Stimulated activated CD4-positive, alpha-beta T cell treated with anti-CD3 and anti-CD28 coated beads, Interleukin-15, amount 100 ng/mL, for 1 hour (primary cell): Measurements from ENCODE around the gene HOXC6.
A peak's percentile ranks its signal among the peaks of the same experiment; 100 is the strongest.

ENCODE experiments used
- DNase-seq, 2 donors: peaks; one replicate each; pipeline ENCODE4 v3.0.0-alpha.2; 2020; ENCODE audit warnings: low read depth in 1 of 2, low spot score in 1 of 2

The HOXC6 gene

GRCh38 chr12:54001283-54002187 lies 26.7 kb upstream of the HOXC6 start:
- DNase-seq = no peak

DNA sequence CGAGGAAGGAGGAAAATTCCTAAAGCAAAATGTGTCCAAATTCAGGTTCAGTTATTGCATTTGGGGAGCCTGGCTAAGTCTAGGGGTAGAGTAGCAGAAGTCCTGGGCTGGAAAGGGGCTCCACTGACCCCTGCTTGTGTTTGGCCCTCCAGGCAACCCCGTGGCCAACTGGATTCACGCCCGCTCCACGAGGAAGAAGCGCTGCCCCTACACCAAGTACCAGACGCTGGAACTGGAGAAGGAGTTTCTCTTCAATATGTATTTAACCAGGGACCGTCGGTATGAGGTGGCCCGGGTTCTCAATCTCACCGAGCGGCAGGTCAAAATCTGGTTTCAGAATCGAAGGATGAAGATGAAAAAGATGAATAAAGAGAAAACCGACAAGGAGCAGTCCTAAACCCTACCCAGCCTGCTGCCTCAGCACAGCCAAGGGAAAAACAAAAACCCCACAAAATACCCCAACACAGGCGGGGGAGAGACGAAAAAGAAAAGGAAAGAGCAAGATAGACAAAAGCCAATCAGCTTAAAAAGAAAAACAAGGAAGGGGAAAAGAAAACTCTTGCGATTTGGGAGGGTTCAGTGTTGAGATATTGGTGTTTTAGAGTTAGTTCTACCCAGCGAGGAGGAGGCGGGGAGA lies 25.8 kb upstream of the HOXC6 start:
- no peak for DNase-seq

DNA sequence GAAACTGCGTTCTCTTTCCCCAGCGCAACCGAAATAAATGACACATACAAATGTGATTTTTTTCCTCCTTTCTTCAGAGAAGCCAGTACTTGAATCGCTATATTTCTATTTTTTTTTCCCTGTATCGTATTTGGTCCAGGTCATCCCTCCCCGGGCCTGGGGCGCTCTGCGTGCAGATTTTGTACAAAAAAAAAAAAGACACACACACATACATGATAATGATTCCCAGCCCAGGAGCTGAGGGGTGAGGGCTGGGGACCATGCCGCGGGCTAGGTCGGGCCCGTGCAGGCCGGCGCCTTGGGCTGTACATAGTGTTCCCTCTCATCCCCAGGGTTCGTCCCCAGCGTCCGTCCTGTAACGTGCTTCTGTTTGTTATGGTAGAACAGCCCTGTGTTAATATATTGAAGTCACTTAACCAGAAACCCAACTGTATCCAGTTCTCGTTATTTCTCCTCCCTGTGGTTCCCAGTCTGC lies 25.3 kb upstream of the HOXC6 start:
- DNase-seq = no peak

DNA sequence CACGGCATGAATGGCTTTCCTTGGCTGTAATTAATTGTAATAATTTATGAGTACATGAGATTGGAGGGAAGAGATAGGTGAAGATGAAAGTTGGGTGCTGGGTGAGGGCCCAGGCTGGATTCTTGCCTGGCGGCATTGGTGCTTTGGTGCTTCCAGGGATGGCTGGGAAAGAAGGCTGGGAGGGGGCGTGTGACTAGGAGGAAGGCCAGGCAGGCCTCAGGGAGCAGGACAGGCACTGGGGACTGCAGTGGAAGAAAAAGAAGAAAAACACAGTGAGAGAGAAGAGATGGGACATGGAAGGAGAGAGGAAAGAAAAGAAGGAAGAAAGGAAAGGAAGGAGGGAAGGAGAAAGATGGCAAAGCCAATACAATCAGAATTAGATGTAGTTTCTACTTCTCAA lies 24.6 kb upstream of the HOXC6 start:
- no peak for DNase-seq

DNA sequence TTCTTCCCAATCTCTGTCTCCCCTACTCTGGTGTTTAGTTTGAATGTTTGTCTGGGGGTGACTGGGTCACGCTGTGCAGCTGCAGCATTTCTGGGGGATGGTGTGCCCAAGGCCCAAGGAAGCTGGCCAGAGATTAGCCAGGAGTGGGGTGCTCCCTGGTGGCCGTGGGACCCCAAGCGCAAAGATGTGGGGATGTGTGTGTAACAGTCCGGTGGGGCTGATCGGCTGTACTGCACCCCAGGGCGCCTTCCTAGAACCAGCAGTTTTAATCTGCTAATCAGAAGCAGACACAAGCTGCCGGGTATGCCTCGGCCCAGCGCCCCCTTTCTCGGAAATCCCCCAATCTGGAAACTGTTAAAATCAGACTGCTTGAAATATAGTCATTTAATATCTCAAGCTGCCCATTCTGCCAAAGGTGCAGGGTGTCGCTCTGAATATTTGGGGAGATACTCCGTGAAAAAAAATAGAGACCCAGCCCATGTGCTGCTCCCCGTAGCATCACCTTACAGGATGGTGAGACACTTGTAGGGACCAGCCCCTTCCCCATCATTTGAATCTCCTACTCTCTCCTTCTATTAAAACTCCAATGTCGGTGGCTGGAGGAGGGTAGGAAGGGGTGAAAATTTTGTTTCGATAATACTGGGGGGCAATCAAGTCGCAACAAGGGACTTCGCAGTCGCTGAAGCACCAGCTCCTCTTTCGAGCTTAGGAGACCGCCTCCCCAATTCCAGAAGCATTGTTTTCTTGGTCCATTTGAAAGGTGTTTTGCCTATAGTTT lies 24.0 kb upstream of the HOXC6 start:
- no peak for DNase-seq

DNA sequence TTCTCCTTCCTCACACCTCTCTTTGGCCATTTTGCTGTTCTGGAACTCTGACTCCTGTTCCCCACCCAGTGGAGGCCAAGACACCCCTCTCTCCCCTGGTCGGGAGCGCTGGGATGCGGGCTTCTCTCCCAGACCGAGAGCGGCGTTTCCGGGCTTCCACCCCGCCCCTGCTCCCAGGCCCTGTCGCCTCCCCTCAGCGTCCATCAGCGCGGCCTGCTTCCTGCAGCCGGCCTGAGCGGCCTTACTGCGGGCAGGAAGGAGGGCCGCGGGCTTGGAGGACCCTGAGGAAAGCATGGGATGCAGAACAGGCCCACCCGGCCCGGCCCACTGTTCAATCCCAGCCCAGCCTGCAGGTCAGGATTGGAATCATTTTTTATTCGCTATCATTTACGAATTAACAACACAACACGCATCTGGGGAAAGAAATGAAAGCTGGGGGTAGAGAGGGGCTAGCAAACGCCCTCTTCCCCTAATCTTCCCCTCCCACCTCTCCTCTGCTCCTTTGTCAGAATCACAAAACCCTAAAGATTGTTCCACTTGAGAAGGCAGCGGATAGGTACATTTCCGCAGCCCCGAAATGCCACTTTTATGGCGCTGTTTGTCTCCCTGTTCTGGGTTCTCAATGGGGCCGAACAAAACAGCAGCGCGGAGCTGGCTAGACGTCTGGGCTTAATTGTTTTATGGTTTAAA lies 23.3 kb upstream of the HOXC6 start:
- no peak for DNase-seq

GRCh38 chr12:54005531-54005852 lies 22.7 kb upstream of the HOXC6 start:
- no peak for DNase-seq

DNA sequence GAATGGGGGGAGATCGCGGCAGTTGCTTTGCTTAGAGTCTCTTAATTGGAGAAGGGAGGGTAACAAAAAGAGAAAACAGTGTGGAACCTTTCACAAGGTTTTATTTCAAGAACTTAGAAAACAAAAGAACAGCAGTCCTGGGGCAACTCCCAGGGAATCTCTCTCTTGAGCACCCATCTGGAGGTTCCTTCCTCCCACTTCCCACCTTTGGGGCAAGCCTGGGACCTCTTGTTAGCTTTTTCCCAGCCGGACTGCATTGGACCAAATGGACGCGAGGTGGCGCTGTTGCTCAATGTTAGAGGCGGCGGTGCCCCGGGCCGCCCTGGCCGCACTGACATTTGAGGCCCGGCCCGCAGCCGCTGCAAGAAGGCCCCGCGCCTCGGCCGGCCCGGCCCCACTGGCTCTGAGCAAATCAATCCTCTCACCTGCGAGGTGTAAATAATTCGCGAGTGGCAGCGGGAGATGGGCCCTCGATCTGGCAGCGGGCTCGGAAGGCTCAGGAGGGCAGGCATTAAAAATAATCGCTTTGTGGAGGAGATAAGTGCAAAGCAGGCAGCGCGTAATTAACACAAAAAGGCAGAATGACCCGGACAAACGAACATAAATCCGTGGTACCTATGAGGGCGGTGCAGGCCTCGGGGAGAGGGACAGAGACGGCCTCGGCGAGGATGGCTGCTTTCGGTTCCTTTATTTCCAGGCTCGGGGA lies 22.2 kb upstream of the HOXC6 start:
- peak; percentile 63 to 76 for DNase-seq

DNA sequence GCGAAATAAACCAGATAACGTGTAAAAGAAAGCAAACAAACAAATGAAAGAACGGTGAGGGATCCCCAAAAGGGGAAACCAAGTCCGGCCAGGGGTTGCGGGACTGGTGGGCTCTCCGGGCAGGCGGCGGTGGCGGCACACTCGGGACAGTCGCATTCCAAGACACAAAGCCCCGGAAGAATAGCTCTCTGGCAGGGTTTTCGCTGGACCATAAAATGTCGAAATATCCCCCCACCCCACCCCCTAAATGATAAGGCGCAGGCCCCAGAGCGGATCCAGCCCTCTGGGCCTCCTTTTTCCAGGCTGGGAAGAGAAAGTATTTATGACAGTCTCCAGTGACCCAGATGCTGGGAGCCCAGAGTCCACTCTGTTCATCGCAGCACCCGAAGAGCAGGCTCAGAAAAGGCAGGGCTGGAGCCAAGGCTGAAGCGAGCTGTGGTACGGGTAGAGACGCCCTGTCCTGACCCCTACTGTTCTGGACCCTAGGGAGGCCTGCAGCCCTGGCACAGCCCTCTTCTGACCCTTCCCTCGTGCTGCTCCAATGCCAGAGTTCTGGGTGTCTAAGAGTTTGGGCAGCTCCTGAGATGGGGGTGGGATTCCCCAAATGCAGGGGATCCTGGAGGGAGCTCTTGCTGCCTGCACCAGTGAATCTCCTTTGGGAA lies 21.6 kb upstream of the HOXC6 start:
- DNase-seq = no peak

DNA sequence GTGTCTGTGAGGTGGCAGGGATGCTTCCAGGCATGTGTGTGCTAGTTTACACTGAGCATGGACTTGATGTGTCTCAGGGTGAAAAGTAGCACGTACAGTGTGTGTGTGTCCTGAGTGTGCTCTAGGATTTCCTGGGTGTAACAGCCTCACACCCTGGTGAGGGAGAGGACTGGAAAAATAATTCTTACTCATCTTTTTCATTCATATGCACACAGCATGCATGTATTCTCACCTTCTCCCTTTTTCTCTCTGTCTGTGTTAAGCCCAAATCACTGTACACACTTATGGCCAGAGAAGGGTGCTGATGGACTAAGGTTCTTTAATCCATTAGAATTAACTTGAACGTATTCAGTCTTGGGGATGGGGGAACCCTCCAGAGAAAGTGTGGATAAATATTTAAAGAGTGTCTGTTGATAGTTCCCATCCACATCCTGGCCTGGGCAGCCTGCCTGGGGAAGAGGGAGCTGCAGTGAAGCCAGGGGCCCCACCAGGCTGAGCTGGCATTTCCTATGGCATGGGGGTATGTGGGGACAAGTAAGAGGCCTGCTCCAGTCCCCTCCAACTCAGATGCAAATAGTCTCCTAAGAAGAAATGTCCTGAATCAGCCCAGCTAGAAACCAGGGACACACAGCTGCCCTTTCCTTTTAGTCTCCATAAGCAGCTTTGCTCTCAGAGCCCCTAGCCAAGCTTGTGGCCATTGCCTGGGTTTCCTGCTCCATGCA lies 20.5 kb upstream of the HOXC6 start:
- no peak for DNase-seq

- no peak for DNase-seq
Observed at GRCh38 chr12:54008260-54008552, 20.0 kb upstream of the HOXC6 start.

DNA sequence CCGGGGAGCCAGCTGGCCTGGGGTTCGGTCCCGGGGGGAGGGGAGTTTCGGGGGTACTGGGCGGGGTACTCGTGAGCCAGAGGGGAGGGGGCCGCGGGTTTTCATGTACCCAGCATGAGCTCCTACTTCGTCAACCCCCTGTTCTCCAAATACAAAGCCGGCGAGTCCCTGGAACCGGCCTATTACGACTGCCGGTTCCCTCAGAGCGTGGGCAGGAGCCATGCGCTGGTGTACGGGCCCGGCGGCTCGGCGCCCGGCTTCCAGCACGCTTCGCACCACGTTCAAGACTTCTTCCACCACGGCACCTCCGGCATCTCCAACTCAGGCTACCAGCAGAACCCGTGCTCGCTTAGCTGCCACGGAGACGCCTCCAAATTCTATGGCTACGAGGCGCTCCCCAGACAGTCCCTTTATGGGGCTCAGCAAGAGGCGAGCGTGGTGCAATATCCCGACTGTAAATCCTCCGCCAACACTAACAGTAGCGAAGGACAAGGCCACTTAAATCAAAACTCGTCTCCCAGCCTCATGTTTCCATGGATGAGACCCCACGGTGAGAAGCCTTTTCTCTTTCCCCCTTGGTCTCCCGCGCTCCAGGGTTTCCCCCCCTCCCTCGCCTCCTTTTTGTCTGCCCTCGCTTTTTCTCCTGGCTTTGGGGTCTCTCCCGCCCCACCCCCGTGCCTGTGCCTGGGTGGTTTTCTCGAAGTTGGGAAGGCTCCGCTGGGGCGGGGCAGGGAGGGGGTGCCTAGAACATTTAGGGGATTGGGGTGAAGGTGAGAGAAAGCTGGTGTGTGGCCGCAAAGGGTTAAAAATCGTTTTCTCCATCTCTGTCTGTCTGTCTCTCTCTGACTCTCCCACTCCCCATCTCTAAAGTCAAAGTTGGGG lies 18.8 kb upstream of the HOXC6 start:
- DNase-seq = no peak

DNA sequence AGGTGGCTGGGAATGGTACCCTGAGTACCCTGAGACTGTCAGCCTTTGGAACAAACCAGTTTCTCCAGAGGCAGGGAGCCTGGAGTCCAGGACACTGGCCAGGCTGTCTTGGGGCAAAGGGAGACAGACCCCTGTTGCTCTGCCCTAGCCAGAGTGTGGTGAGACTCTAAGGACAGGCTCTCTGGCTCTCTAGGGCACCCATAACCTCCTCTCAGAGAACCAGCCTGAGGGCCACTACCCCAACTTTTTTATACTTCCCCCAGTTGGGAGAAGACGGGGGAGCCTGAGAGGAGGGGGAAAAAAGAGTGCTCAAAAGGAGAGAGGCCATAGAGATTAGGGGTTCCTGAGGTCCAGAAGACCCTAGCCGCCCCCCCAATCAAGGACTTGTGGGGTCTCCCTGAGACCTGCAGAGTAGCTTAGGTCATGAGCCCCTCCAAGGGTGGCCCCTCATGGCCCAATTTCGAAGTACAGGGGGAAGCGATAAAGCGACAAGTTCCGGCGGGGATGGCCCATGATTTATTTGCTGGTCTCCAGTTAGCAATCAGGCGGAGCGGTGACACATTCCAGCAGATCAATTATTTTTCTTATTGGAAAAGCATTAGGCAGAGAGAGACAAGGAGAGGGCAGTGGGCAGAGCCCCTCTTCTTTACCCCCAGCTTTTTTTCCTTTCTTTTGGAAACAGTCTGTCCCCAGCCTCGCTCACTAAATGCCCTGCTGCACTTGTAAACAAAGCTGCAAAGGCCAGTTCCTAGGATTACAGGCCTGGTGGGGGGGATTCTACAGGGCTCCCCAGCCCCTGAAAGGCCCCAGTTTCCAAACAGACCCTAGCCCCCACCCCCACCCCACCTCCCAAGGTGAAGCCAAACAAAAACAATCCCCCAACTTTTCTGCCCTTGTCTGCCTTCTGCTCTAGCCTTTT lies 17.9 kb upstream of the HOXC6 start:
- DNase-seq = no peak

DNA sequence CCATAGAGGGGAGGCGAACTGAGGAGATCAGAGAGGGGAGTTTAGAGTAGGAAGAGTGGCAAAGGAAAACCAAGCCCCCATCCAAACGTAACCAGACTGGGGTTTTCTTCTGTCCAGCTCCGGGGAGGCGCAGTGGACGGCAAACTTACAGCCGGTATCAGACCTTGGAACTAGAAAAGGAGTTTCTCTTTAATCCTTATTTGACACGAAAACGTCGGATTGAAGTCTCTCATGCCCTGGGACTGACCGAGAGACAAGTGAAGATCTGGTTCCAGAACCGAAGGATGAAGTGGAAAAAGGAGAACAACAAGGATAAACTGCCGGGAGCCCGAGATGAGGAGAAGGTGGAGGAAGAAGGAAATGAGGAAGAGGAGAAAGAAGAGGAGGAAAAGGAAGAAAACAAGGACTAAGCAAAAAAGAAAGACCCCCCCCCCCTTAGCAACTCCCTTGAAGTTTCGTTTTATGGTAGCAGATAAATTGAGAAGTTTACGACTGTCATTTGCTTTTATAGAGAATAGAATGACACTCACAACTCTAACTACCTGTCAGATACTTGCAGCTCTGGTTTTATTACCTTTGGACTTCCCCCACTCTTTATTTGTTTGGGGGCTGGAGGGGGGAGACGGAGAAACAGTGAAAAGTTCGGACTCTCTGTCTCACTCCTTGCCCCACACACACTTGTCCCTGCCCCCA lies 17.1 kb upstream of the HOXC6 start:
- DNase-seq = no peak

DNA sequence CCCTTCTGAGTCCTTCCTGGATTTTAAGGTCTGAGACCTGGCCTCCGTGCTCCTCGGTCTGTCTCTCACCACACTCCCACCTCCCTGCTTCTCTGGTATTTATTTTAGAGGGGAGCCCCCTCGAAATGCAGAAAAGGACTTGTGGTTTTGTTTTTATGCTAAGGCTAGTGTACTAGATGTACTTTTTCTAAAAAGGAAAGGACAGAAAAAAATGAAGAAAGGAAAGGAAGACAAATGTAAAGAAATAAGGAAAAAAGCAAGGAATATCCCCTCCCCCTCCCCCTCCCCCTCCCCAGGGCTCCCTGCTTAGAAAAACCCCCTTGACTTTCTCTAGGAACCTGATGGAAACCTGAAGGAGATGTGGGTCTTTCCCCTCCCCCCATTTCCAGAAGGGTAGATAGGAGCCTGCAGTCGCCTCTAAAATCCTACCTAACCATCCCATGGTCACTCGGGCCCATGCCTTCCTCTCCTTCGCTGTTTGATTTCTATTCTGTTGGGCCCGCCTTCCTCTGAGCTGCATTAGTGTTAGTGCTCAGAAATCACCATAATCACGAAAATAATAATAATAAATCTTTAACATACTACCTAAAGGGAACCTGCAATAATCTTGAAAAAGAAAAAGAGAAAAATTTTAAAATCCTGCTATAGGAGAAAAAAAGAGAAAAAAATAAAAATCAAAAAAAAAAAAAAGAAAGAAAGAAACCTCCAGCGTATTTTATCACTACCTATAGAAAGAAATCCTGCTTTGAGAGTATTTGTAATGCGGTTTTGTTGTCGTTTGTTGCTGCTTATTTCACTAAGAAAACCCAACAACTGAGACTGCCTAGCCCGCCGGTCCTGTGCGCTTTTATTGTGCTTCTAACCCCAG lies 16.3 kb upstream of the HOXC6 start:
- no peak for DNase-seq
